Chondrocyte (in vitro differentiated cells): Measurements from ENCODE around the gene GARNL3. TPM values are rescaled to one million over a fixed set of nuclear protein-coding genes. Genes with fewer than 3 reads are reported as not detected.

Source experiments
- DNase-seq: peaks from one replicate; pipeline ENCODE4 v3.0.0; 2021; ENCODE audit warnings: mixed read lengths, low spot score
- H3K27ac Mint-ChIP-seq: one replicate; pipeline ENCODE4 v1.8.0; 2021; ENCODE audit warnings: mild to moderate bottlenecking, moderate library complexity, mixed read lengths; ENCODE audit not compliant: unreplicated experiment
- H3K27me3 Mint-ChIP-seq: 2 replicates; pipeline ENCODE4 v1.8.0; 2021; ENCODE audit warnings: low read depth, mixed read lengths
- H3K36me3 Mint-ChIP-seq: 2 replicates; pipeline ENCODE4 v1.8.0; 2021; ENCODE audit warnings: low read depth, mixed read lengths
- H3K4me1 Mint-ChIP-seq: 2 replicates; pipeline ENCODE4 v1.8.0; 2021; ENCODE audit warnings: low read depth, mild to moderate bottlenecking, mixed read lengths
- H3K4me3 Mint-ChIP-seq: one replicate; pipeline ENCODE4 v1.8.0; 2021; ENCODE audit warnings: mild to moderate bottlenecking, moderate library complexity, mixed read lengths; ENCODE audit not compliant: unreplicated experiment
- H3K9me3 Mint-ChIP-seq: 2 replicates; pipeline ENCODE4 v1.8.0; 2021; ENCODE audit warnings: low read depth, mixed read lengths
- CTCF ChIP-seq: fragments of 200-600 bp; sonication (generic); IDR thresholded peaks from 2 replicates; pipeline ENCODE4 v1.5.0; 2021; ENCODE audit warnings: antibody characterized with exemption, mild to moderate bottlenecking, moderate library complexity
- total RNA-seq: library from RNA; stranded (reverse); gene quantifications from 3 replicates; pipeline ENCODE4 v1.2.1, GENCODE V29; 2021

The GARNL3 gene
- total RNA-seq, 1 donor from 2014 or later = 8.9 TPM

- peaks cover 2% of the 10 kb centered on the region for H3K9me3 Mint-ChIP-seq
- H3K27me3 Mint-ChIP-seq = no peaks in the 10 kb centered on the region
- no peak for DNase-seq
- H3K4me3 Mint-ChIP-seq = no peak overlapping the region
- peaks cover 45% of the 10 kb centered on the region for H3K4me1 Mint-ChIP-seq
- H3K27ac Mint-ChIP-seq = no peak overlapping the region
- peaks cover 11% of the 10 kb centered on the region for H3K36me3 Mint-ChIP-seq
- no peak for TF ChIP-seq CTCF
These were observed 76.1 kb downstream of the GARNL3 start for GRCh38 chr9:127340721-127341120.

- Mint-ChIP-seq H3K27ac (no peak overlapping the region), H3K9me3 (peaks cover under 1% of the 10 kb centered on the region), H3K4me1 (peaks cover 40% of the 10 kb centered on the region), H3K27me3 (no peaks in the 10 kb centered on the region), H3K36me3 (peaks cover 11% of the 10 kb centered on the region), H3K4me3 (no peak overlapping the region)
- TF ChIP-seq CTCF = no peak
- no peak for DNase-seq
These were observed 76.6 kb downstream of the GARNL3 start for GRCh38 chr9:127341152-127341551.

- Mint-ChIP-seq H3K4me3 (no peak overlapping the region), H3K27ac (peak overlapping the region; percentile 66)
- no peak for DNase-seq
These were observed 79.9 kb downstream of the GARNL3 start for GRCh38 chr9:127344368-127345000.

GRCh38 chr9:127345566-127345965 lies 81.0 kb downstream of the GARNL3 start:
- no peak for DNase-seq
- H3K4me1 Mint-ChIP-seq = peaks cover 17% of the 10 kb centered on the region
- H3K36me3 Mint-ChIP-seq = peaks cover 6% of the 10 kb centered on the region
- no peak overlapping the region for H3K4me3 Mint-ChIP-seq
- no peaks in the 10 kb centered on the region for H3K27me3 Mint-ChIP-seq
- no peaks in the 10 kb centered on the region for H3K9me3 Mint-ChIP-seq
- no peak overlapping the region for H3K27ac Mint-ChIP-seq
- no peak for TF ChIP-seq CTCF

More at GRCh38 chr9:127344368-127345000, 79.9 kb downstream of the GARNL3 start:
- Mint-ChIP-seq H3K27me3 (no peaks in the 10 kb centered on the region), H3K9me3 (no peaks in the 10 kb centered on the region), H3K4me1 (peaks cover 19% of the 10 kb centered on the region), H3K36me3 (peaks cover 11% of the 10 kb centered on the region)
- no peak for TF ChIP-seq CTCF

GRCh38 chr9:127346584-127346983 lies 82.0 kb downstream of the GARNL3 start:
- no peak for DNase-seq
- H3K36me3 Mint-ChIP-seq = peaks cover 3% of the 10 kb centered on the region
- H3K4me3 Mint-ChIP-seq = no peak overlapping the region
- H3K4me1 Mint-ChIP-seq = peaks cover 11% of the 10 kb centered on the region
- peak; percentile 31 for TF ChIP-seq CTCF
- no peak overlapping the region for H3K27ac Mint-ChIP-seq
- no peaks in the 10 kb centered on the region for H3K9me3 Mint-ChIP-seq
- H3K27me3 Mint-ChIP-seq = no peaks in the 10 kb centered on the region
